OCI-LY1 (cell line): Measurements from ENCODE around the gene WDFY4.

Experiments
- EZH2 ChIP-seq: fragments of 200-600 bp; sonication (generic), shearing (Covaris generic); IDR thresholded peaks from 2 replicates; pipeline ENCODE4 v1.8.0; 2017; ENCODE audit warnings: borderline replicate concordance, mixed run types, mild to moderate bottlenecking, antibody characterized with exemption, low read length, moderate library complexity, mixed read lengths
- TF ChIP-seq, protein P1 (sequence below): fragments of 200-600 bp; sonication (generic), shearing (Covaris generic); IDR thresholded peaks from 2 replicates; pipeline ENCODE4 v1.5.1; 2017; ENCODE audit warnings: mild to moderate bottlenecking, antibody characterized with exemption, low read length, moderate library complexity, mixed read lengths

GRCh38 chr10:48775206-48775517 lies 90.5 kb downstream of the WDFY4 start:
- TF ChIP-seq, protein P1, sequence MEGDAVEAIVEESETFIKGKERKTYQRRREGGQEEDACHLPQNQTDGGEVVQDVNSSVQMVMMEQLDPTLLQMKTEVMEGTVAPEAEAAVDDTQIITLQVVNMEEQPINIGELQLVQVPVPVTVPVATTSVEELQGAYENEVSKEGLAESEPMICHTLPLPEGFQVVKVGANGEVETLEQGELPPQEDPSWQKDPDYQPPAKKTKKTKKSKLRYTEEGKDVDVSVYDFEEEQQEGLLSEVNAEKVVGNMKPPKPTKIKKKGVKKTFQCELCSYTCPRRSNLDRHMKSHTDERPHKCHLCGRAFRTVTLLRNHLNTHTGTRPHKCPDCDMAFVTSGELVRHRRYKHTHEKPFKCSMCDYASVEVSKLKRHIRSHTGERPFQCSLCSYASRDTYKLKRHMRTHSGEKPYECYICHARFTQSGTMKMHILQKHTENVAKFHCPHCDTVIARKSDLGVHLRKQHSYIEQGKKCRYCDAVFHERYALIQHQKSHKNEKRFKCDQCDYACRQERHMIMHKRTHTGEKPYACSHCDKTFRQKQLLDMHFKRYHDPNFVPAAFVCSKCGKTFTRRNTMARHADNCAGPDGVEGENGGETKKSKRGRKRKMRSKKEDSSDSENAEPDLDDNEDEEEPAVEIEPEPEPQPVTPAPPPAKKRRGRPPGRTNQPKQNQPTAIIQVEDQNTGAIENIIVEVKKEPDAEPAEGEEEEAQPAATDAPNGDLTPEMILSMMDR, result no peak
- no peak for TF ChIP-seq EZH2
